Endothelial cell of umbilical vein (primary cell): ENCODE data around the gene WDR82.

Experiments
- CTCF ChIP-seq, 2 donors: IDR thresholded peaks; 1 replicate in 1 of 2; 2 replicates in 1 of 2; pipeline ENCODE4 v1.5.1; 2011; ENCODE audit warnings: low read length in 2 of 2, mild to moderate bottlenecking in 2 of 2, moderate library complexity in 2 of 2, control low read depth in 1 of 2, inconsistent platforms in 1 of 2, low read depth in 1 of 2; ENCODE audit not compliant: insufficient read depth in 1 of 2; ENCODE audit errors: extremely low read depth in 1 of 2
- EZH2 ChIP-seq: IDR thresholded peaks from 2 replicates; pipeline ENCODE4 v1.6.1; 2012; ENCODE audit warnings: borderline replicate concordance, low read depth, mild to moderate bottlenecking, moderate library complexity, low read length, inconsistent platforms; ENCODE audit not compliant: severe bottlenecking
- FOS ChIP-seq: IDR thresholded peaks from 2 replicates; pipeline ENCODE4 v1.6.1; 2011; ENCODE audit warnings: mild to moderate bottlenecking, low read length, moderate library complexity, borderline replicate concordance; ENCODE audit not compliant: insufficient read depth
- GATA2 ChIP-seq: IDR thresholded peaks from 2 replicates; pipeline ENCODE4 v1.7.0; 2011; ENCODE audit warnings: low read depth, mild to moderate bottlenecking, moderate library complexity, mixed read lengths, low read length; ENCODE audit not compliant: insufficient read length, insufficient read depth
- JUN ChIP-seq: IDR thresholded peaks from 2 replicates; pipeline ENCODE4 v1.6.1; 2011; ENCODE audit warnings: borderline replicate concordance, low read depth; ENCODE audit not compliant: insufficient read length, insufficient read depth
- MYC ChIP-seq: IDR thresholded peaks from one replicate; pipeline ENCODE4 v1.6.1; 2011; ENCODE audit warnings: mild to moderate bottlenecking, low read depth, low read length
- POLR2A ChIP-seq: IDR thresholded peaks from 2 replicates; pipeline ENCODE4 v1.6.1; 2012; ENCODE audit warnings: low read depth, mild to moderate bottlenecking, control low read depth, low read length
- POLR2AphosphoS5 ChIP-seq: IDR thresholded peaks from 2 replicates; pipeline ENCODE4 v1.6.1; 2012; ENCODE audit warnings: low read depth, mild to moderate bottlenecking, control low read depth, low read length, moderate library complexity; ENCODE audit not compliant: insufficient read depth
- TF ChIP-seq, protein P1 (sequence below): IDR thresholded peaks from 2 replicates; pipeline ENCODE4 v1.6.1; 2011; ENCODE audit not compliant: insufficient read depth, insufficient read length

- TF ChIP-seq CTCF (IDR thresholded peaks at IDR 0.05; ENCODE audit: extremely low read depth in 1 of 2, insufficient read depth in 1 of 2, low read depth in 1 of 2, low read length in 2 of 2) (no peak), JUN (no peak), POLR2A (no peak), POLR2AphosphoS5 (no peak), MYC (no peak), EZH2 (no peak), GATA2 (no peak), FOS (no peak)
- TF ChIP-seq, protein P1, sequence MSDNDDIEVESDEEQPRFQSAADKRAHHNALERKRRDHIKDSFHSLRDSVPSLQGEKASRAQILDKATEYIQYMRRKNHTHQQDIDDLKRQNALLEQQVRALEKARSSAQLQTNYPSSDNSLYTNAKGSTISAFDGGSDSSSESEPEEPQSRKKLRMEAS, result no peak
Measured at GRCh38 chr3:52314489-52314888, 36.0 kb upstream of the WDR82 start.
